Measurements from ENCODE around the gene CDH18. TPM values are rescaled to one million over a fixed set of nuclear protein-coding genes. Genes with fewer than 3 reads are reported as not detected.

The CDH18 gene
- total and polyA plus RNA-seq, 5 donors from 2014 or later: not detected

DNA sequence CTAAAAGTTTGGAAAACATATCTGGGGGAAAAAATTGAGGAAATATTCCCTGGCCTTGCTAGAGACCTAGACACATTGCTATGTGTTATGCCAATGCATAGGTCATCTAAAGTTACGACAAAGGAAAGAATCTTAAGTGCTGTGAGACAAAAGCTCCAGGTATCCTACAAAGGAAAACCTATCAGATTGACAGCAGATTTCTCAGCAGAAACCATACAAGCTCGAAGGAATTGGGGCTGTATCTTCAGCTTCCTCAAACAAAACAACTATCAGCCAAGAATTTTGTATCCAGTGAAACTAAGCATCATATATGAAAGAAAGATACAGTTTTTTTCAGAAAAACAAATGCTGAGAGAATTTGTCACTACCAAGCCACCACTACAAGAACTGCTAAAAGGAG lies 234.4 kb downstream of the CDH18 start:
- ATAC-seq (ENCODE audit: low read depth in 2 of 2): no peak
- H3K27ac Mint-ChIP-seq: no peak overlapping the region
- no peak for DNase-seq

DNA sequence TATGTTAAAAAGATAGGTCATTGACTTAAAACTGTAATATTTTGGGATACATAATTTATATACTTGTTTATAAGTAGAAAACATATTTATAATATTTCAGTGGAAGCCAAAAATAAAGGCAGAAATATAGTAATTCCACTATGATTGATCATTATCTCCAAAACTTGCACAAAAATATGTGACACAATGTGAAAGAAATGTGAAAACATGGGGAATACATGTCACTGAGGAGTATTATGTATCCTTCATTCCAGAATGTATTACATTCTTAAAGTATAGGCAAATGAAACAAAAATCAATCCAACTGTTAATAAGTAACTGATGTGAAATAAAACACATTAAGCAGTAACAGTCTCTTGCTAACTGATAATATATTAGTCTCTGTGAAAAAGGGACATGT lies 236.7 kb downstream of the CDH18 start:
- Histone ChIP-seq H3K27me3 (ENCODE audit: control insufficient read depth, insufficient read depth, low read length) (no peaks in the 10 kb centered on the region), H3K36me3 (ENCODE audit: control insufficient read depth, insufficient read depth, low read length) (no peaks in the 10 kb centered on the region), H3K4me1 (ENCODE audit: control insufficient read depth, insufficient read depth, low read length, poor library complexity, severe bottlenecking) (no peaks in the 10 kb centered on the region), H3K27ac (ENCODE audit: insufficient read depth, low read length, poor library complexity, severe bottlenecking) (no peak overlapping the region), H3K9me3 (ENCODE audit: control insufficient read depth in 2 of 2, low read length in 2 of 2) (peaks cover 0 to 2% of the 10 kb centered on the region in 2 experiments), H3K4me3 (ENCODE audit: low read depth, low read length) (no peak overlapping the region)
- no peaks in the 10 kb centered on the region for H3K4me1 Mint-ChIP-seq
- DNase-seq (no peak), ATAC-seq (ENCODE audit: low read depth in 2 of 2) (no peak)
- no peak overlapping the region for H3K27ac Mint-ChIP-seq
- peaks cover 0 to 22% (median 8%) of the 10 kb centered on the region in 7 donors for H3K9me3 Mint-ChIP-seq
- H3K4me3 Mint-ChIP-seq: no peak overlapping the region
- no peaks in the 10 kb centered on the region for H3K36me3 Mint-ChIP-seq
- no peaks in the 10 kb centered on the region for H3K27me3 Mint-ChIP-seq

More for the DNA sequence above, 234.4 kb downstream of the CDH18 start:
- no peaks in the 10 kb centered on the region for H3K4me1 ChIP-seq (ENCODE audit: control insufficient read depth, insufficient read depth, low read length, poor library complexity, severe bottlenecking)
- H3K9me3 ChIP-seq (ENCODE audit: control insufficient read depth in 2 of 2, low read length in 2 of 2): peaks cover 2 to 12% of the 10 kb centered on the region in 2 experiments
- H3K27ac ChIP-seq (ENCODE audit: insufficient read depth, low read length, poor library complexity, severe bottlenecking): no peak overlapping the region
- Mint-ChIP-seq H3K27me3 (no peaks in the 10 kb centered on the region), H3K9me3 (peaks cover 0 to 23% (median 12%) of the 10 kb centered on the region in 7 donors), H3K36me3 (no peaks in the 10 kb centered on the region), H3K4me3 (no peak overlapping the region), H3K4me1 (no peaks in the 10 kb centered on the region)
- no peaks in the 10 kb centered on the region for H3K36me3 ChIP-seq (ENCODE audit: control insufficient read depth, insufficient read depth, low read length)
- H3K27me3 ChIP-seq (ENCODE audit: control insufficient read depth, insufficient read depth, low read length): no peaks in the 10 kb centered on the region
- no peak overlapping the region for H3K4me3 ChIP-seq (ENCODE audit: low read depth, low read length)

DNA sequence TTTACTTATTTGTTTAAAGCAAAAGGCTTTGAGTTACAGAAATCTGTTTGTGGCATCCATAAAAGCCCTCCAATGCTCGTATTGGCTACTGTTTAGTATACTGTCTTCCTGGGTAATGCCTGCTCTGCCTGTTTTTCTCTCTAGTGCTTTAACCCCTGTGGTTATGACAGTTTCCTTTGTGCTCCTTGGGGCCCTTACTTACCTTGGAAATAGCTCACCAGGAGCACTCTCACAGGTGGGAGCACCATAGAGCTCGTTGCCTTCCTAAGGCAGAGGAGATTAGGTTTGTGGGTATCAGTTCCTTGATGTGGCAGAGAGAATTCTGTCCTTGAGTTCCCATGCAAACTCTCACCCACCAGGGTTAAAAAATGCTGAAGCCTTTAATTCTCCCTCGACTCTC lies 242.8 kb downstream of the CDH18 start:
- Mint-ChIP-seq H3K27ac (no peak overlapping the region), H3K4me3 (no peak overlapping the region), H3K36me3 (no peaks in the 10 kb centered on the region), H3K27me3 (no peaks in the 10 kb centered on the region), H3K4me1 (no peaks in the 10 kb centered on the region), H3K9me3 (peaks cover 0 to 15% (median 3%) of the 10 kb centered on the region in 7 donors)
- Histone ChIP-seq H3K9me3 (ENCODE audit: control insufficient read depth in 2 of 2, low read length in 2 of 2) (peaks cover 0 to 4% of the 10 kb centered on the region in 2 experiments), H3K27ac (ENCODE audit: insufficient read depth, low read length, poor library complexity, severe bottlenecking) (no peak overlapping the region), H3K4me1 (ENCODE audit: control insufficient read depth, insufficient read depth, low read length, poor library complexity, severe bottlenecking) (no peaks in the 10 kb centered on the region), H3K4me3 (ENCODE audit: low read depth, low read length) (no peak overlapping the region), H3K36me3 (ENCODE audit: control insufficient read depth, insufficient read depth, low read length) (no peaks in the 10 kb centered on the region), H3K27me3 (ENCODE audit: control insufficient read depth, insufficient read depth, low read length) (no peaks in the 10 kb centered on the region)
- DNase-seq: no peak
- no peak for ATAC-seq (ENCODE audit: low read depth in 2 of 2)

DNA sequence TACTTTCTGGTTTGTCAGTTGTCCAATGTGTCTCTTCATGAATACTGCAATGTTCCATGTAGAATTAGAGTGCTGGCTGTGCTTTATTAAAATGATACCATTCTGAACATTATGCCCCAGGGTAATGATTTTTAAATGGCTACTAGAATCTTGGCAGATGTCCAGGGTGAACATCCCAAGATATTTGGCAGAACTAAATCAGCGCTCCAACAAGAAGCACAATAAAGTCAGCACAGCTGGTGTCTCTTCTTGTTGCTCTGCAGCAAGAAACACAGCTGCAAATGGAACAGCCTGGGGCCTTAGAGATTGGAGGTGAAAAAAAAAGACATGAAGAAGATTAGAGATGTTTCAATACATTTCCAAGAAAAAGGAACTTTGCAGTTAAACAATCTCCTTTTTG lies 248.3 kb downstream of the CDH18 start:
- no peaks in the 10 kb centered on the region for H3K27me3 Mint-ChIP-seq
- H3K9me3 Mint-ChIP-seq: peaks cover 0 to 23% (median 6%) of the 10 kb centered on the region in 7 donors
- no peak overlapping the region for H3K27ac ChIP-seq (ENCODE audit: insufficient read depth, low read length, poor library complexity, severe bottlenecking)
- no peak overlapping the region for H3K4me3 Mint-ChIP-seq
- H3K27me3 ChIP-seq (ENCODE audit: control insufficient read depth, insufficient read depth, low read length): no peaks in the 10 kb centered on the region
- H3K4me3 ChIP-seq (ENCODE audit: low read depth, low read length): no peak overlapping the region
- ATAC-seq (ENCODE audit: low read depth in 2 of 2): no peak
- peaks cover 0 to 4% of the 10 kb centered on the region in 2 experiments for H3K9me3 ChIP-seq (ENCODE audit: control insufficient read depth in 2 of 2, low read length in 2 of 2)
- no peaks in the 10 kb centered on the region for H3K4me1 ChIP-seq (ENCODE audit: control insufficient read depth, insufficient read depth, low read length, poor library complexity, severe bottlenecking)
- no peaks in the 10 kb centered on the region for H3K36me3 Mint-ChIP-seq
- DNase-seq: no peak
- H3K4me1 Mint-ChIP-seq: no peaks in the 10 kb centered on the region
- H3K27ac Mint-ChIP-seq: no peak overlapping the region
- H3K36me3 ChIP-seq (ENCODE audit: control insufficient read depth, insufficient read depth, low read length): no peaks in the 10 kb centered on the region

DNA sequence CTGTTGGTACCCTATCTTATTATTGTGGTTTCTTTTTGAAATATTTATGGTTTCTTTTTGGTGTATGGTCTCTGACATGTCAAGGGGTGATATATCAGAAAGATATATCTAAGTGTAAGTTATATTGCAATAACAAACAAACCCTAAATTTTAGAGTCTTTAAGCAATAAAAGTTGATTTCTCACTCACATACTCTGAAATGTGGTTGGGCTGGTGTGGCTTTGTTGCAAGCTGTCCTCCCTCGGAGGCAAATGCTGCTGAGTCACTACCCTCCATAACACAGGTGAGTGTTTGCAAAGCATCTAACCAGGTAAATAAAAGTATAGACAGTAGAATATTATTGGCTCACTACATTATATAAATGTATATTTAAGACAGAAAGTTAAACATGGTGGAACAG lies 253.2 kb downstream of the CDH18 start:
- no peak overlapping the region for H3K4me3 Mint-ChIP-seq
- H3K9me3 Mint-ChIP-seq: peaks cover 4 to 33% (median 12%) of the 10 kb centered on the region in 7 donors
- H3K27me3 Mint-ChIP-seq: no peaks in the 10 kb centered on the region
- H3K27ac Mint-ChIP-seq: no peak overlapping the region
- H3K36me3 Mint-ChIP-seq: no peaks in the 10 kb centered on the region
- ATAC-seq (ENCODE audit: low read depth in 2 of 2) (no peak), DNase-seq (no peak)
- no peaks in the 10 kb centered on the region for H3K4me1 ChIP-seq (ENCODE audit: control insufficient read depth, insufficient read depth, low read length, poor library complexity, severe bottlenecking)
- H3K4me1 Mint-ChIP-seq: no peaks in the 10 kb centered on the region
- H3K4me3 ChIP-seq (ENCODE audit: low read depth, low read length): no peak overlapping the region
- H3K36me3 ChIP-seq (ENCODE audit: control insufficient read depth, insufficient read depth, low read length): no peaks in the 10 kb centered on the region
- no peaks in the 10 kb centered on the region for H3K9me3 ChIP-seq (ENCODE audit: control insufficient read depth in 2 of 2, low read length in 2 of 2)
- H3K27me3 ChIP-seq (ENCODE audit: control insufficient read depth, insufficient read depth, low read length): no peaks in the 10 kb centered on the region
- H3K27ac ChIP-seq (ENCODE audit: insufficient read depth, low read length, poor library complexity, severe bottlenecking): no peak overlapping the region

DNA sequence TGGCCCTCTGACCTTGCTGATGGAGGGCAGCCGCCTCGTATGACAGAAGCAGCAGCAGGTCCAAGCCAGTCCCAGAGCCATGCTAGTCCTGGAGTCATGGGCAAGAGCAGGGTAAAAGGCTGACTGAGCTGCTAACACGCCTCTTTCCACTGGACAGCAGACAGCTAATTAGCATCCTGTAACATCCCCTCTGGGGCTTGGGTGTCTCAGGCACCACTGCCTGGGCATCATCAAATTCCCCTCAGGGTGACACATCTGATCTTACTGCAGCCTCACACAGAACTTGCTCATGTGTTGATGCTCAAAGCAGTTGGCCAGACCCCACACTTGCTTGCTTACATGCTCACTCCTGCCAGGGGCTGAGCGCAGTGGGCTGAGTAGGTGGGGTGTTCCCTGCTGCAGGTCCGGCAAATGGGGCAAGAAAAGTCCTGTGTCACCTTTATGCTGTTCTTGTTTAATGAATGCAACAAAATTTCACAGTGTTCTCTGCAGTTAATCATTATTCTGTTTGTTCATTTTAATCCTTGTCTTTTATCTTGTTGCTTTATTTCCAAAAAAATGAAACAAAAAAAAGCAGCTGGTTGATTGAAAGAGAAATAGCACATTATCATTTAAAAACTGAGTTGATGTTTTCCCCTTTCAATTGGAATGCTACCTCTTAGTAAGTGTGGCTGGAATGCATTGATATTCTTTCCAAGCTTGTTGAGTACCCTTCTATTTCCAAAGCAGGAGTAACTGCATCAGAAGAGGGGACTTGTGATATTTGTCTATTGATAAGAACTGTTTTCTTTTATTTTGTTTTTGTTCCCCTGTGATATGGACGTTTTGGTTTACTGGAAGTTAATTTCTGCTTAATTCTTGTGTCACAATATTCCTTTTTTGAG lies 254.1 kb downstream of the CDH18 start:
- no peaks in the 10 kb centered on the region for H3K36me3 ChIP-seq (ENCODE audit: control insufficient read depth, insufficient read depth, low read length)
- H3K9me3 Mint-ChIP-seq: peaks cover 2 to 33% (median 10%) of the 10 kb centered on the region in 7 donors
- no peak for DNase-seq

DNA sequence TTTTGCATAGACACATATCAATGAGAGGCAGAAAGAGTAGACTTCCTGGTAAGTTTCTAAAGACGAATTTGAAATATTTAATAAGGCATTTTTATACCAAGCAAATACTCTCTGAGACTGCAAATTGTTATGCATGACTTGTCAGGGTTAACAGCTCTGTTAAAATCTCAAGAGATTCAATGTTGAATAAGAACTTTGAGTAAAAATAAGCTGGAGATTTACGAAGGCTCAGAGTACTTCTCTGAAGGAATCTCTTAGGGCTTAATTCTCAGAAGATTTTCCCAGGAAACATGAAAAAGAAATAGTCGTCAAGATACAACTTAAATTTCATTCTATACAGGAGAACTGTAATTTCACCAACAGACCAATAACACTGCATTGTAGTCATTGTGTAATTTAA lies 259.4 kb downstream of the CDH18 start:
- Mint-ChIP-seq H3K36me3 (no peaks in the 10 kb centered on the region), H3K9me3 (peaks cover 0 to 18% (median 10%) of the 10 kb centered on the region in 7 donors), H3K4me1 (no peaks in the 10 kb centered on the region), H3K4me3 (no peak overlapping the region), H3K27ac (no peak overlapping the region), H3K27me3 (no peaks in the 10 kb centered on the region)
- Histone ChIP-seq H3K27ac (ENCODE audit: insufficient read depth, low read length, poor library complexity, severe bottlenecking) (no peak overlapping the region), H3K36me3 (ENCODE audit: control insufficient read depth, insufficient read depth, low read length) (no peaks in the 10 kb centered on the region), H3K27me3 (ENCODE audit: control insufficient read depth, insufficient read depth, low read length) (no peaks in the 10 kb centered on the region), H3K4me1 (ENCODE audit: control insufficient read depth, insufficient read depth, low read length, poor library complexity, severe bottlenecking) (no peaks in the 10 kb centered on the region), H3K9me3 (ENCODE audit: control insufficient read depth in 2 of 2, low read length in 2 of 2) (peaks cover 0 to 8% of the 10 kb centered on the region in 2 experiments), H3K4me3 (ENCODE audit: low read depth, low read length) (no peak overlapping the region)
- DNase-seq (no peak), ATAC-seq (ENCODE audit: low read depth in 2 of 2) (no peak)

More for the DNA sequence above, 254.1 kb downstream of the CDH18 start:
- H3K9me3 ChIP-seq (ENCODE audit: control insufficient read depth in 2 of 2, low read length in 2 of 2): no peaks in the 10 kb centered on the region
- no peak overlapping the region for H3K4me3 ChIP-seq (ENCODE audit: low read depth, low read length)
- Mint-ChIP-seq H3K4me3 (no peak overlapping the region), H3K27me3 (no peaks in the 10 kb centered on the region), H3K27ac (no peak overlapping the region), H3K36me3 (no peaks in the 10 kb centered on the region), H3K4me1 (no peaks in the 10 kb centered on the region)
- no peaks in the 10 kb centered on the region for H3K4me1 ChIP-seq (ENCODE audit: control insufficient read depth, insufficient read depth, low read length, poor library complexity, severe bottlenecking)
- H3K27ac ChIP-seq (ENCODE audit: insufficient read depth, low read length, poor library complexity, severe bottlenecking): no peak overlapping the region
- no peak for ATAC-seq (ENCODE audit: low read depth in 2 of 2)
- H3K27me3 ChIP-seq (ENCODE audit: control insufficient read depth, insufficient read depth, low read length): no peaks in the 10 kb centered on the region

DNA sequence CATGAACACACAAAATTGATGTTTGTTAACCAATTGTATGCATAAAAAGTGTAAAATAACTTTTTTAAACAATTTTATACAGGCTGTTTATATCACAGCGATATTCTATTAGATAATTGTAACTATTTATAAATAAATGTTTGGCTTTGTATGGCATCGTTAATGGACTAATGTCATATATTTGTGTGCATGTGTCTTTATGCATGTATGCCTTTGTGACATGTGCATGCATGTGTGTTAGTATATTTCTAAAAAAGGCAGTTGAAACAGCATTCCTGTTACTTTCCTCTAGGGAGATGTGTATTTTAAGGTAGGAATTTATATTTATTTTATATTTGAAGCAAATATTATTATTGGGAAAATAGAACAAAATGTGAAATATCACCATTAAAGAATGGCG lies 268.9 kb downstream of the CDH18 start:
- H3K9me3 ChIP-seq (ENCODE audit: control insufficient read depth in 2 of 2, low read length in 2 of 2): peaks cover 0 to 2% of the 10 kb centered on the region in 2 experiments
- no peak overlapping the region for H3K4me3 ChIP-seq (ENCODE audit: low read depth, low read length)
- ATAC-seq (ENCODE audit: low read depth in 2 of 2) (no peak), DNase-seq (no peak)
- Mint-ChIP-seq H3K9me3 (peaks cover 0 to 9% (median 2%) of the 10 kb centered on the region in 7 donors), H3K27me3 (no peaks in the 10 kb centered on the region), H3K4me3 (no peak overlapping the region), H3K4me1 (no peaks in the 10 kb centered on the region), H3K27ac (no peak overlapping the region), H3K36me3 (no peaks in the 10 kb centered on the region)
- H3K36me3 ChIP-seq (ENCODE audit: control insufficient read depth, insufficient read depth, low read length): no peaks in the 10 kb centered on the region
- H3K27ac ChIP-seq (ENCODE audit: insufficient read depth, low read length, poor library complexity, severe bottlenecking): no peak overlapping the region
- no peaks in the 10 kb centered on the region for H3K4me1 ChIP-seq (ENCODE audit: control insufficient read depth, insufficient read depth, low read length, poor library complexity, severe bottlenecking)
- no peaks in the 10 kb centered on the region for H3K27me3 ChIP-seq (ENCODE audit: control insufficient read depth, insufficient read depth, low read length)
